HepG2 (cell line): ENCODE data around the gene BMERB1. TPM values are rescaled to one million over a fixed set of nuclear protein-coding genes. Genes with fewer than 3 reads are reported as not detected.

Experiments used
- ATAC-seq: fragments of 200-7000 bp; cut with Tn5 transposase; 3 replicates; pipeline ENCODE4 v1.9.1; 2020; ENCODE audit warnings: mild to moderate bottlenecking, moderate library complexity
- BruUV-seq: library from RNA; stranded (reverse); fragments of 400-500 nt; replicated peaks from 2 replicates; lab custom pipeline; 2021; lab: Mats Ljungman, UMichigan
- CTCF ChIA-PET: fragments of 300-600 bp; formaldehyde crosslinking; extraction: SDS; loops from one replicate; lab custom pipeline; 2021; ENCODE audit warnings: low total read pairs, inconsistent platforms, low intra/inter-chr PET ratio; lab: Yijun Ruan, JAX
- POLR2A ChIA-PET: fragments of 350-600 bp; sonication (Branson Sonifier 250); formaldehyde crosslinking; loops from one replicate; lab custom pipeline; 2020; ENCODE audit warnings: antibody characterized with exemption, inconsistent platforms; lab: Yijun Ruan, JAX
- DNase-seq: peaks from one replicate; pipeline ENCODE4 v3.0.0-alpha.2; 2015; ENCODE audit warnings: low spot score
- FAIRE-seq: peaks from 3 replicates; lab custom pipeline; 2011; peaks lifted over from hg19 to GRCh38; lab: Jason Lieb, UNC
- H2AFZ ChIP-seq: one replicate; pipeline ENCODE4 v1.6.1; 2011; ENCODE audit warnings: low read length, inconsistent platforms
- H3K27ac ChIP-seq: fragments of 300-600 bp; 3 replicates; pipeline ENCODE4 v1.8.0; 2011; ENCODE audit warnings: mixed run types, mild to moderate bottlenecking, mixed read lengths, low read length, inconsistent platforms; ENCODE audit not compliant: insufficient read depth; ENCODE audit errors: extremely low read length
- H3K27me3 ChIP-seq, 2 experiments: fragments of 200-600 bp in 1 of 2; 2 replicates in 1 of 2; 3 replicates in 1 of 2; pipeline versions ENCODE4 v1.6.0 to v1.8.0; 2011; ENCODE audit warnings: low read length in 2 of 2, mild to moderate bottlenecking in 2 of 2, moderate library complexity in 2 of 2, inconsistent platforms in 1 of 2; ENCODE audit not compliant: insufficient read depth in 2 of 2, control insufficient read depth in 1 of 2
- H3K36me3 ChIP-seq, 2 experiments: fragments of 200-600 bp in 1 of 2; replicated peaks in 1 of 2; 2 replicates in 1 of 2; 3 replicates in 1 of 2; pipeline versions ENCODE4 v1.5.1 to v1.8.0; 2011; ENCODE audit warnings: low read length in 2 of 2, inconsistent platforms in 1 of 2; ENCODE audit not compliant: insufficient read depth in 2 of 2, control insufficient read depth in 1 of 2
- H3K4me1 ChIP-seq: 2 replicates; pipeline ENCODE4 v1.5.1; 2012; ENCODE audit warnings: low read length, inconsistent platforms; ENCODE audit not compliant: insufficient read depth
- H3K4me2 ChIP-seq: 2 replicates; pipeline ENCODE4 v1.6.0; 2011; ENCODE audit warnings: low read depth, low read length, inconsistent platforms
- H3K4me3 ChIP-seq, 3 experiments: fragments of 200-600 bp in 1 of 3; sonication (generic), shearing (Covaris generic) in 1 of 3; replicated peaks in 1 of 3; 2 replicates each; pipeline ENCODE4 v1.5.1; 2011 to 2016; ENCODE audit warnings: low read length in 3 of 3, inconsistent platforms in 2 of 3, low read depth in 2 of 3, mild to moderate bottlenecking in 2 of 3, control low read depth in 1 of 3, mixed read lengths in 1 of 3; ENCODE audit not compliant: insufficient read depth in 1 of 3
- H3K79me2 ChIP-seq: one replicate; pipeline ENCODE4 v1.6.1; 2011; ENCODE audit warnings: low read length, inconsistent platforms; ENCODE audit not compliant: insufficient read depth
- H3K9ac ChIP-seq: 2 replicates; pipeline ENCODE4 v1.6.0; 2011; ENCODE audit warnings: mild to moderate bottlenecking, low read depth, low read length, inconsistent platforms; ENCODE audit not compliant: insufficient read depth
- H3K9me3 ChIP-seq: 2 replicates; pipeline ENCODE4 v1.5.1; 2012; ENCODE audit warnings: mild to moderate bottlenecking, low read length
- H4K20me1 ChIP-seq: 2 replicates; pipeline ENCODE4 v1.6.0; 2011; ENCODE audit warnings: inconsistent platforms, mild to moderate bottlenecking, low read length, moderate library complexity; ENCODE audit not compliant: insufficient read depth
- EP300 ChIP-seq, 3 experiments: sonication (generic) in 1 of 3; formaldehyde crosslinking in 1 of 3; IDR thresholded peaks; 2 replicates each; pipeline versions ENCODE4 v1.5.1 to v1.6.1; 2011 to 2020; ENCODE audit warnings: low read depth in 2 of 3, low read length in 2 of 3, borderline replicate concordance in 1 of 3, improper control_type of control experiment in 1 of 3, mild to moderate bottlenecking in 1 of 3, missing genetic modification reagents in 1 of 3, moderate library complexity in 1 of 3
- ETV5 ChIP-seq: IDR thresholded peaks from 2 replicates; pipeline ENCODE4 v1.6.1; 2018; ENCODE audit warnings: missing biosample characterization, missing genetic modification reagents, inconsistent platforms, borderline replicate concordance
- HNRNPL ChIP-seq: fragments of 200-400 bp; formaldehyde crosslinking; IDR thresholded peaks from 2 replicates; pipeline ENCODE4 v1.6.1; 2017; ENCODE audit warnings: mild to moderate bottlenecking, low read depth, low read length
- SP2 ChIP-seq: sonication (generic); formaldehyde crosslinking; IDR thresholded peaks from 2 replicates; pipeline ENCODE4 v1.5.1; 2020; ENCODE audit warnings: mild to moderate bottlenecking, missing genetic modification reagents
- ZMYM4 ChIP-seq: sonication (generic); formaldehyde crosslinking; IDR thresholded peaks from 2 replicates; pipeline ENCODE4 v1.8.1; 2023; ENCODE audit warnings: mild to moderate bottlenecking, missing genetic modification reagents
- ZNF121 ChIP-seq: sonication (generic); formaldehyde crosslinking; IDR thresholded peaks from 2 replicates; pipeline ENCODE4 v1.5.0; 2020; ENCODE audit warnings: mild to moderate bottlenecking, missing genetic modification reagents
- ZNF550 ChIP-seq: sonication (generic); formaldehyde crosslinking; IDR thresholded peaks from 2 replicates; pipeline ENCODE4 v1.4.0; 2020; ENCODE audit warnings: mild to moderate bottlenecking, missing genetic modification reagents, borderline replicate concordance
- WGBS: methylation state at CpG from one replicate; pipeline ENCODE4 v1.1.6; 2017; ENCODE audit warnings: low lambda C conversion rate; 5-methylcytosine and 5-hydroxymethylcytosine counted together
- in situ Hi-C: cut with HindIII; loops from 2 replicates; pipeline ENCODE4 v1.10.0; 2017; ENCODE audit warnings: low pct_unique_long_range_greater_than_20kb; ENCODE audit not compliant: extremely low pct_ligation_motif_present
- intact Hi-C: fragments of 100-400 bp; cut with micrococcal nuclease; formaldehyde crosslinking; loops from one replicate; pipeline ENCODE4 v1.10.0; 2022; ENCODE audit not compliant: unreplicated experiment
- polyA plus RNA-seq, 8 experiments: library from polyadenylated mRNA; depleted of rRNA in 3 of 8; stranded (reverse) in 7 of 8; unstranded in 1 of 8; fragments of >200 nt; fragmentation: Illumina TruSeq in 4 of 8; extraction: Trizol in 4 of 8; gene quantifications; 2 replicates each; pipeline versions ENCODE4 v1.2.1 to v1.2.3, GENCODE V29; 2011 to 2016; ENCODE audit warnings: low read depth in 4 of 8, missing spikeins in 1 of 8, mixed read lengths in 1 of 8; ENCODE audit not compliant: insufficient read depth in 1 of 8
- total RNA-seq, 5 experiments: library from RNA; depleted of rRNA; stranded (reverse); fragments of >200 nt; fragmentation: Illumina TruSeq; extraction: Trizol; gene quantifications; 2 replicates each; pipeline ENCODE4 v1.2.3, GENCODE V29; 2016; ENCODE audit warnings: low read depth in 1 of 5
- TF ChIP-seq, protein P1 (sequence below): fragments of 450-650 bp; IDR thresholded peaks from 2 replicates; pipeline ENCODE4 v1.6.1; 2017; ENCODE audit warnings: mild to moderate bottlenecking
- TF ChIP-seq, protein P2 (sequence below): sonication (generic); formaldehyde crosslinking; IDR thresholded peaks from 2 replicates; pipeline ENCODE4 v1.8.0; 2022; ENCODE audit warnings: mild to moderate bottlenecking, missing genetic modification reagents

Gene BMERB1
- total and polyA plus RNA-seq, 2 of the 13 experiments (the other 11 are each of a cell fraction or from before 2014, with no cell fraction given), result 1.4 TPM

DNA sequence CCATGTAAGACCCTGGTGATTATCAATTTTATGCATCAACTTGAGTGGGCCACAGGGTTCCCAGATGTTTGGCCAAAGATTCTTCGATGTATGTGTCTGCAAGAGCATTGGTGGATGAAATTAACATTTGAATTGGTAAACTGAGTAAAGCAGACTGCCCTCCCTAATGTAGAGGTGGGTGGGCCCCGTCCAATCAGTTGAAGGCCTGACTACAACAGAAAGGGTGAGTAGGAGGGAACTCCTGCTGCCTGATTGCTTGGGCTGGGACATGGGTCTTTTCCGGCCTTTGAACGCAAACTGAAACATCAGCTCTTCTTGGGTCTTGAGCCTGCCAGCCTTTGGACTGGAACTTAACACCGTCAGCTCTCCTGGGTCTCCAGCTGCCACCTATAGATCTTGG is 90.6 kb downstream of the BMERB1 start (continued):
- TF ChIP-seq ETV5 (CRISPR knock-in tag) (no peak), ZNF550 (CRISPR knock-in tag) (no peak), SP2 (no peak), HNRNPL (no peak), ZMYM4 (CRISPR knock-in tag) (no peak)
- TF ChIP-seq, protein P1, sequence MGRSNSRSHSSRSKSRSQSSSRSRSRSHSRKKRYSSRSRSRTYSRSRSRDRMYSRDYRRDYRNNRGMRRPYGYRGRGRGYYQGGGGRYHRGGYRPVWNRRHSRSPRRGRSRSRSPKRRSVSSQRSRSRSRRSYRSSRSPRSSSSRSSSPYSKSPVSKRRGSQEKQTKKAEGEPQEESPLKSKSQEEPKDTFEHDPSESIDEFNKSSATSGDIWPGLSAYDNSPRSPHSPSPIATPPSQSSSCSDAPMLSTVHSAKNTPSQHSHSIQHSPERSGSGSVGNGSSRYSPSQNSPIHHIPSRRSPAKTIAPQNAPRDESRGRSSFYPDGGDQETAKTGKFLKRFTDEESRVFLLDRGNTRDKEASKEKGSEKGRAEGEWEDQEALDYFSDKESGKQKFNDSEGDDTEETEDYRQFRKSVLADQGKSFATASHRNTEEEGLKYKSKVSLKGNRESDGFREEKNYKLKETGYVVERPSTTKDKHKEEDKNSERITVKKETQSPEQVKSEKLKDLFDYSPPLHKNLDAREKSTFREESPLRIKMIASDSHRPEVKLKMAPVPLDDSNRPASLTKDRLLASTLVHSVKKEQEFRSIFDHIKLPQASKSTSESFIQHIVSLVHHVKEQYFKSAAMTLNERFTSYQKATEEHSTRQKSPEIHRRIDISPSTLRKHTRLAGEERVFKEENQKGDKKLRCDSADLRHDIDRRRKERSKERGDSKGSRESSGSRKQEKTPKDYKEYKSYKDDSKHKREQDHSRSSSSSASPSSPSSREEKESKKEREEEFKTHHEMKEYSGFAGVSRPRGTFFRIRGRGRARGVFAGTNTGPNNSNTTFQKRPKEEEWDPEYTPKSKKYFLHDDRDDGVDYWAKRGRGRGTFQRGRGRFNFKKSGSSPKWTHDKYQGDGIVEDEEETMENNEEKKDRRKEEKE, result no peak

DNA sequence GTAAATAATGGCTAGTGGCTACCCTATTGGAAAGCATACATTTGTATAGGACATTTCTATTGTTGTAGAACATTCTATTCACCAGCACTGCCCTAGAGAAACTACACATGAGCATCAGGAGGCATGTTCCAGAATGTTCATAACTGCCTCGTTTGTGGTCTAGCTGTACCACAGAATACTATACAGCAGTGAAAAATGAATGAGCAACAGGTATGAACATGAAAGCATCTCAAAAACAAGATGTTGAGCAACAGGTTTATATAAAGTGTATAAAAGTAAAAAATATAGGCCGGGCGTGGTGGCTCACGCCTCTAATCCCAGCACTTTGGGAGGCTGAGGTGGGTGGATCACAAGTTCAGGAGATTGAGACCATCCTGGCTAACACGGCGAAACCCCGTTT is 91.7 kb downstream of the BMERB1 start:
- H2AFZ ChIP-seq, result no peak overlapping the region
- no peak overlapping the region for H3K9ac ChIP-seq
- intact Hi-C loops, result no loop called here
- BruUV-seq, result no TSS peak
- no peak overlapping the region for H3K4me3 ChIP-seq
- no peak overlapping the region for H3K4me2 ChIP-seq
- no peak for ATAC-seq
- in situ Hi-C loops, result no loop called here
- TF ChIP-seq, protein P2, sequence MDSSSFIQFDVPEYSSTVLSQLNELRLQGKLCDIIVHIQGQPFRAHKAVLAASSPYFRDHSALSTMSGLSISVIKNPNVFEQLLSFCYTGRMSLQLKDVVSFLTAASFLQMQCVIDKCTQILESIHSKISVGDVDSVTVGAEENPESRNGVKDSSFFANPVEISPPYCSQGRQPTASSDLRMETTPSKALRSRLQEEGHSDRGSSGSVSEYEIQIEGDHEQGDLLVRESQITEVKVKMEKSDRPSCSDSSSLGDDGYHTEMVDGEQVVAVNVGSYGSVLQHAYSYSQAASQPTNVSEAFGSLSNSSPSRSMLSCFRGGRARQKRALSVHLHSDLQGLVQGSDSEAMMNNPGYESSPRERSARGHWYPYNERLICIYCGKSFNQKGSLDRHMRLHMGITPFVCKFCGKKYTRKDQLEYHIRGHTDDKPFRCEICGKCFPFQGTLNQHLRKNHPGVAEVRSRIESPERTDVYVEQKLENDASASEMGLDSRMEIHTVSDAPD (CRISPR knock-in tag), result no peak
- TF ChIP-seq EP300 (IDR thresholded peaks at IDR 0.05; ENCODE audit: low read depth in 2 of 2, low read length in 2 of 2) (no peak), EP300 (CRISPR knock-in tag; IDR thresholded peaks at IDR 0.05; ENCODE audit: borderline replicate concordance) (no peak), ZNF121 (CRISPR knock-in tag) (no peak)
- 0 out of 2 replicates have a peak, but pooled peaks cover 6% of the 10 kb centered on the region for H3K4me1 ChIP-seq
- H3K9me3 ChIP-seq, result no peaks in the 10 kb centered on the region
- CTCF ChIA-PET, result no interaction called here
- no peaks in the 10 kb centered on the region for H3K27me3 ChIP-seq
- no peaks in the 10 kb centered on the region for H3K79me2 ChIP-seq
- 77% methylated on average over 7 of the region's 7 CpGs for WGBS
- POLR2A ChIA-PET, result no interaction called here
- H3K36me3 ChIP-seq, result no peaks in the 10 kb centered on the region
- no peaks in the 10 kb centered on the region for H4K20me1 ChIP-seq
- FAIRE-seq, result no peak
- no peak for DNase-seq
- no peak overlapping the region for H3K27ac ChIP-seq
